Measurements from ENCODE around the gene GPR63.

- TF ChIP-seq CTCF (IDR thresholded peaks at IDR 0.05) (no peak), POLR2A (IDR thresholded peaks at IDR 0.05) (no peak), EP300 (IDR thresholded peaks at IDR 0.05) (no peak), POLR2AphosphoS5 (IDR thresholded peaks at IDR 0.05) (no peak)
These were observed 25.6 kb downstream of the GPR63 start for GRCh38 chr6:96811670-96812069.
